IPS DF 6.9 (cell line): Measurements from ENCODE around the gene PDZD2.
A peak's percentile ranks its signal among the peaks of the same experiment; 100 is the strongest.
"Not testable (repeated sequence)": the region's sequence is repeated elsewhere in the genome, so short reads cannot be mapped to it uniquely, and the experiment has no call there.

Source experiments
- DNase-seq: peaks from one replicate; pipeline ENCODE4 v3.0.0-alpha.2; 2013; ENCODE audit warnings: low read depth, low spot score
- H3K27ac ChIP-seq: one replicate; pipeline ENCODE4 v1.5.1; 2013; ENCODE audit warnings: low read length, control low read depth
- H3K27me3 ChIP-seq: 2 replicates; pipeline ENCODE4 v1.6.1; 2013; ENCODE audit warnings: mild to moderate bottlenecking, low read length; ENCODE audit not compliant: control insufficient read depth, insufficient read depth
- H3K36me3 ChIP-seq: 2 replicates; pipeline ENCODE4 v1.6.1; 2013; ENCODE audit warnings: low read length; ENCODE audit not compliant: control insufficient read depth, insufficient read depth
- H3K4me1 ChIP-seq: 2 replicates; pipeline ENCODE4 v1.6.1; 2013; ENCODE audit warnings: low read length; ENCODE audit not compliant: control insufficient read depth, insufficient read depth
- H3K4me3 ChIP-seq: 2 replicates; pipeline ENCODE4 v1.5.1; 2013; ENCODE audit warnings: mild to moderate bottlenecking, low read length
- H3K9me3 ChIP-seq: 2 replicates; pipeline ENCODE4 v1.6.1; 2013; ENCODE audit warnings: low read length, inconsistent platforms; ENCODE audit not compliant: control insufficient read depth, insufficient read depth
- WGBS: extraction: QIAGEN DNeasy Blood & Tissue Kit; methylation state at CpG from one replicate; pipeline ENCODE4 v1.1.7; 2013; ENCODE audit warnings: mixed read lengths, missing lambda C conversion rate; ENCODE audit not compliant: insufficient read length, insufficient coverage; 5-methylcytosine and 5-hydroxymethylcytosine counted together

PDZD2 gene

GRCh38 chr5:31638748-31639418, at the start of gene PDZD2:
PDZD2 (plus strand) TSS chr5:31639131.
- Histone ChIP-seq H3K27me3 (peaks cover 6% of the 10 kb centered on the region; the same call in 1 of the 2 replicates), H3K4me3 (peak within 1 kb of the TSS; percentile 29), H3K4me1 (0 out of 2 replicates have a peak, but pooled peaks cover 1% of the 10 kb centered on the region), H3K27ac (no peak within 1 kb of the TSS), H3K36me3 (no peaks in the 10 kb centered on the region), H3K9me3 (no peaks in the 10 kb centered on the region)
- DNase-seq, result no peak
- WGBS, result no CpG with 5 or more reads among the region's 70 CpGs

GRCh38 chr5:31593665-31594064, 45.3 kb upstream of the PDZD2 start:
- no peaks in the 10 kb centered on the region; the same call in 1 of the 2 replicates for H3K27me3 ChIP-seq
- DNase-seq, result no peak
- no peak overlapping the region for H3K27ac ChIP-seq
- H3K36me3 ChIP-seq, result no peaks in the 10 kb centered on the region
- no peak overlapping the region for H3K4me3 ChIP-seq
- H3K4me1 ChIP-seq, result no peaks in the 10 kb centered on the region
- H3K9me3 ChIP-seq, result no peaks in the 10 kb centered on the region
- WGBS, result no CpG with 5 or more reads among the region's 3 CpGs

GRCh38 chr5:31596354-31596753, 42.6 kb upstream of the PDZD2 start:
- WGBS, result no CpG with 5 or more reads among the region's 1 CpG
- H3K4me3 ChIP-seq, result no peak overlapping the region
- no peaks in the 10 kb centered on the region for H3K9me3 ChIP-seq
- no peaks in the 10 kb centered on the region; the same call in 1 of the 2 replicates for H3K27me3 ChIP-seq
- no peak overlapping the region for H3K27ac ChIP-seq
- DNase-seq, result no peak
- H3K36me3 ChIP-seq, result no peaks in the 10 kb centered on the region
- H3K4me1 ChIP-seq, result no peaks in the 10 kb centered on the region

GRCh38 chr5:31598640-31599611, 40.0 kb upstream of the PDZD2 start:
- H3K36me3 ChIP-seq, result no peaks in the 10 kb centered on the region
- no peaks in the 10 kb centered on the region for H3K4me1 ChIP-seq
- no peak for DNase-seq
- no peaks in the 10 kb centered on the region for H3K9me3 ChIP-seq
- no CpG with 5 or more reads among the region's 5 CpGs for WGBS
- no peaks in the 10 kb centered on the region; the same call in 1 of the 2 replicates for H3K27me3 ChIP-seq
- H3K4me3 ChIP-seq, result no peak overlapping the region
- H3K27ac ChIP-seq, result no peak overlapping the region

GRCh38 chr5:31602305-31602704, 36.6 kb upstream of the PDZD2 start:
- H3K27me3 ChIP-seq, H3K4me3 ChIP-seq, H3K27ac ChIP-seq, H3K9me3 ChIP-seq, H3K36me3 ChIP-seq, DNase-seq, H3K4me1 ChIP-seq: not testable (repeated sequence)
- no CpG with 5 or more reads among the region's 4 CpGs for WGBS

GRCh38 chr5:31604240-31604639, 34.7 kb upstream of the PDZD2 start:
- no peak for DNase-seq
- Histone ChIP-seq H3K9me3 (no peaks in the 10 kb centered on the region), H3K27me3 (no peaks in the 10 kb centered on the region), H3K4me1 (no peaks in the 10 kb centered on the region), H3K36me3 (no peaks in the 10 kb centered on the region), H3K4me3 (no peak overlapping the region), H3K27ac (no peak overlapping the region)
- no CpG with 5 or more reads among the region's 2 CpGs for WGBS

- no CpG with 5 or more reads among the region's 2 CpGs for WGBS
- H3K9me3 ChIP-seq, result no peaks in the 10 kb centered on the region
- no peaks in the 10 kb centered on the region for H3K4me1 ChIP-seq
- no peak overlapping the region for H3K4me3 ChIP-seq
- no peaks in the 10 kb centered on the region for H3K36me3 ChIP-seq
- no peak for DNase-seq
- no peaks in the 10 kb centered on the region for H3K27me3 ChIP-seq
- H3K27ac ChIP-seq, result no peak overlapping the region
Observed at GRCh38 chr5:31604644-31605043, 34.3 kb upstream of the PDZD2 start.

GRCh38 chr5:31605920-31606319, 33.0 kb upstream of the PDZD2 start:
- Histone ChIP-seq H3K27me3 (no peaks in the 10 kb centered on the region), H3K4me1 (no peaks in the 10 kb centered on the region), H3K36me3 (no peaks in the 10 kb centered on the region), H3K27ac (no peak overlapping the region), H3K4me3 (no peak overlapping the region), H3K9me3 (no peaks in the 10 kb centered on the region)
- DNase-seq, result no peak
- no CpG with 5 or more reads among the region's 1 CpG for WGBS

- Histone ChIP-seq H3K27me3 (no peaks in the 10 kb centered on the region), H3K9me3 (no peaks in the 10 kb centered on the region), H3K4me3 (no peak overlapping the region), H3K27ac (no peak overlapping the region), H3K4me1 (no peaks in the 10 kb centered on the region), H3K36me3 (no peaks in the 10 kb centered on the region)
- WGBS, result no CpG with 5 or more reads among the region's 2 CpGs
- DNase-seq, result no peak
Observed at GRCh38 chr5:31607546-31607945, 31.4 kb upstream of the PDZD2 start.

- no CpG with 5 or more reads among the region's 2 CpGs for WGBS
- Histone ChIP-seq H3K27me3 (no peaks in the 10 kb centered on the region), H3K36me3 (no peaks in the 10 kb centered on the region)
Observed at GRCh38 chr5:31611002-31611401, 27.9 kb upstream of the PDZD2 start.

More at GRCh38 chr5:31611002-31611401, 27.9 kb upstream of the PDZD2 start:
- DNase-seq, result no peak
- H3K4me1 ChIP-seq, result peaks cover 3% of the 10 kb centered on the region; the same call in 1 of the 2 replicates
- H3K9me3 ChIP-seq, result no peaks in the 10 kb centered on the region
- H3K27ac ChIP-seq, result no peak overlapping the region
- no peak overlapping the region for H3K4me3 ChIP-seq
